HG03521 (cell line): ENCODE measurements around the gene C19orf73.
"Not testable (repeated sequence)": the region's sequence is repeated elsewhere in the genome, so short reads cannot be mapped to it uniquely, and the experiment has no call there.

Experiments used
- ATAC-seq: cut with Tn5 transposase; IDR thresholded peaks from one replicate; pipeline ENCODE4 v1.9.1; 2021; ENCODE audit warnings: mild to moderate bottlenecking, moderate library complexity; ENCODE audit not compliant: unreplicated experiment

C19orf73 gene

DNA sequence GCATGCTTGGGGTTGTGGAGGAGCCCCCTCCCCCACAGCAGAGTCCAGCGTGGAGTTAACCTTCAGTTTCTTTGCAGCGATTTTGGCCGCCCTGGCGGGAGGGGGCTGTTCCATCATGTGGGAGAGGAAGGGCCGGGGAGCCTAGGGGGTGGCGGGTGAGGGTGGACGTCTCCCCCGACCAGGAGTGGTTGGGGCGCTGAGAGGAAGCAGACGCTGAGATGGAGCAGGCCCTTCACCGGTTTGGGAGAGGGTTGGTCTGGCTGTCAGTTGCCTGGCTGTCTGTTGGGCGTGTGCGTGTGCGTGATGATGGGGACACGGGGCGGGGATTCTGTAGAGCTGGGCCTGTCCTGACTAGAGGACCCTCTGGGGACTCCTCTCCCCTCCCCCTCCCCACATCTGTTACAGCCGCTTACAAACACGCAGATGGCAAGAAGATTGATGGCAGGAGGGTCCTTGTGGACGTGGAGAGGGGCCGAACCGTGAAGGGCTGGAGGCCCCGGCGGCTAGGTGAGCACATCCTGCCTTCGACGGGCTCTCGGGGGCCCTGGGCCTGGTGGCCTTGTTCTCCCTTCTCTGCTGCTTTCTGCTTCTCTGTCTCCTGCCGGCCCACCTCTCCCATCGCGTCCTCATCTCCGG, 14.6 kb downstream of the C19orf73 start:
- ATAC-seq: no peak

DNA sequence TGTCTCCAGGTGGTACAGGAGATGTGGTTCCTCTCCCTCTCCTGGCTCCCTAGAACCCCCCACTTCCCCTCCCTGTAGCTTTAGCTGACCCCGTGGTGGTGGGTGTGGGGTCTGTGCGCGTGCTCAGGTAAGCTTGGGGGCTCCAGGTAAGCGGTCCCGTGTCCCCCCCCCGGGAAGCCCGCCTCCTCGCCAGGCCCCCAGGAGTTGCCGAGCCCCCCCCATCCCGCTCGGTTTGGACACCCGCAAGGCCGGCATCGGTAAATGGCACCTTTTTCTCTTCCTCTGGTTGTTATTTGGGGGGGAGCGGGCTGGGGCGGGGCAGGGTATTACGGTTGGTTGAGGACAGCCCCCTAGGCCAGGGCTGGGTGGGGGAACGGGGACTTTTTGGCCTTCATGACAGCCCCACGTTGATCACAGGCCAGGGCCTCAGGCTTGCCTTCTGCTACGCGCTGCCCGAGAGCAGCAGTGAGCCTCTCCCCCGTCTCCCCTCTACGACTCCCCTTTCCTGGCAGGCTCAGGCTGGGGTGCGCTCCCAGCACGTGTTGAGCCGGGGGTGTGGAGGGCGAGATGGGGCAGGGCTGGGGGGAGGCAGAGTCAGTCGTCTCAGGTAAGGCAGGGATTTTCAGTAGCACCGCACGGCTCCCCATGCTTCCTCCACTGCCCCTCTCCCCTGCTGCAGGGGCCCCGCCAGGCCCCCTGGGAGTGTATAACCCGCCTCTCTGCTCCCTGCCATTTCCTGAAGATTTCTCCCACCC, 15.4 kb downstream of the C19orf73 start:
- no peak for ATAC-seq

DNA sequence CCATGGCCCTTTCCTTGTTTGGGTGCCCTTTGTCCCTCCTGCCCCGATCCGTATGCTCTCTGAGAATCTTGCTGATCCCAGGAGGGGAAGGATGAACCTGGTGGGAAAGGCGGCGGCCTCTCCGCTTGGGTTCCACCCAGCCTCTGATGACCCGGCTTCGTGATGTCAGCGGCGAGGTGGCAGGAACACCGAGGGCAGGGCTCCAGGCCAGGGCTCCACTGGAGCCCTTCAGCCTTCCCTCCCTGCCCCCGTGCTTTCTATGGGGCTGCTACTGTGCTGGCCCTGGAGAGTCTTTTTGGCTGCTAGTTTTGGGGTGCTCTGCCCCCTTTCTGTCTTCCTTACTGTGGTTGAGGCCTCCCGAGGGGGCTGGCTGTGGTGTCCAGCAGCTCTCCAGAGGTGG, 16.6 kb downstream of the C19orf73 start:
- ATAC-seq: no peak

DNA sequence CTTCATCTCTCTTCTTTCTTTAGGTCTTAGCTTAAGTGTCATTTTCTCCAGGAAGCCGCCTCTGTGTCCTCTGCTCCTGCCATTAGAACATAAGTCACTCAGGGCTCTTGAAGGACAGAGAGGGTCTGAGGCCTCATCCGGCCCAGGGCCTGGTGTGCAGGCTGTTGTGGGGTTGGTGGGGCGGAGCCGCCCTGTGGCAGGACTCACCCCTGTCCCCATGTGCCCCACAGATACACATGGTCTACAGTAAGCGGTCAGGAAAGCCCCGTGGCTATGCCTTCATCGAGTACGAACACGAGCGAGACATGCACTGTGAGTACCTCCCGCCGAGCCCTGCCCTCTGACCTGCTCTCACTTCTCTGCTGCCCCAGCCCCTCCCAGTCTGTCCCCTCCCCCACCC, 17.8 kb downstream of the C19orf73 start:
- ATAC-seq: no peak

DNA sequence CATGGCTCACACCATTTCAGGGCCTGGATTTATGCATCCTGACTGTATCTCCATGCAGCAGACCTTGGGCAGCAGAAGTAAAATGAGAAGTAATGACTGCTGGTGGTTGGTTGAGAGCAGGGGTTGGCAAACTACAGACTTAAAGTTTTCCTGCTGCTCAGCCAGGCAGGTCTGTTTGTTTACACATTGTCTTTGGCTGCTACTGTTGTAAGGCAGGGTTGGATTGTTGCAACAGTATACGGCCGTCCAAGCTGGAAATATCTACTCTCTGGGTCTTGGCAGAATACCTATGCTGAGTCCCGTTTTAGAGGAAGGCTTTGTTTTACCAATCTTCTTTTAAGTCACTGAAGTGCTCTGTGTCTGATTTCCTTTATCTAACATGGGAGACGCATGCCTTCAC, 20.1 kb downstream of the C19orf73 start:
- ATAC-seq: no peak

DNA sequence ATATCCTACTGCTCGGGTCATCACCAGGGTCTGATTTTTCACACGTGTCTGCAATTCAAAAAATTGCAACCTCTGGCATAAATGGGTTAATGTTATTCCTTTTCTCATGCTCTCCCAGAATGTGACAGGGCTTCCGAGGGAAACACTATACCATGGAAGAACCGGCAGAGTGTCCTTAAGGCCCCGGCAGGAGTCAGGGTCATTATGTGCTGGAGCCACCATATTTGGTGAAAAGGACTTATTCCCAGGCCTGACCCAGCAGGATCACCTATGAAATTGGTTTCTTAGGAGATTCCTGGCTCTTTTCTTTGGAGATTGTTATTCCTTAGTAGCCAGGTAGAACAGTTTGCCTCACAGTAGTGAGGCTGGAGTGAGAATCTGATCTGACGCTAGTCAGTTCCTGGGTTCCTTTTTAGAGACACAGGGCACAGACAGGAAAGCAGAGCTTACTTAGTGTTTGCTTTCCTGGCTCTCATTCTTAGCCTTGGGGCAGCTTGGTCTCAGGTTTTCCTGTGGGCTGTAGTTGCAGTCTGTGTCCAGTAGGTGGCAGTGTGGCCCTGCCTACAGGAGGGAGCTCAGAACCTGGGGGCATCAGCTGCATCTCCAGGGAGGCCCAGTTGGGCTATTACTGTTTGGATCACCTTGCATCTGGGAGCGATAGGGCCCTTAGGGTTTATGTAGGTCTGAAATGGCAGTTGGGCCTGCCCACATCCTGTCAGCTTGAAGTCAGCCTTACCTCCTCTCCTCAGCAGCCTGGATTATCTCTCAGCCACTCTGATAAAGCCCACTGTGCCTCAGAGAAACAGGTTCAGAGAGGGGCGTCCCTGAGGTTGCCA, 21.3 kb downstream of the C19orf73 start:
- ATAC-seq: no peak

DNA sequence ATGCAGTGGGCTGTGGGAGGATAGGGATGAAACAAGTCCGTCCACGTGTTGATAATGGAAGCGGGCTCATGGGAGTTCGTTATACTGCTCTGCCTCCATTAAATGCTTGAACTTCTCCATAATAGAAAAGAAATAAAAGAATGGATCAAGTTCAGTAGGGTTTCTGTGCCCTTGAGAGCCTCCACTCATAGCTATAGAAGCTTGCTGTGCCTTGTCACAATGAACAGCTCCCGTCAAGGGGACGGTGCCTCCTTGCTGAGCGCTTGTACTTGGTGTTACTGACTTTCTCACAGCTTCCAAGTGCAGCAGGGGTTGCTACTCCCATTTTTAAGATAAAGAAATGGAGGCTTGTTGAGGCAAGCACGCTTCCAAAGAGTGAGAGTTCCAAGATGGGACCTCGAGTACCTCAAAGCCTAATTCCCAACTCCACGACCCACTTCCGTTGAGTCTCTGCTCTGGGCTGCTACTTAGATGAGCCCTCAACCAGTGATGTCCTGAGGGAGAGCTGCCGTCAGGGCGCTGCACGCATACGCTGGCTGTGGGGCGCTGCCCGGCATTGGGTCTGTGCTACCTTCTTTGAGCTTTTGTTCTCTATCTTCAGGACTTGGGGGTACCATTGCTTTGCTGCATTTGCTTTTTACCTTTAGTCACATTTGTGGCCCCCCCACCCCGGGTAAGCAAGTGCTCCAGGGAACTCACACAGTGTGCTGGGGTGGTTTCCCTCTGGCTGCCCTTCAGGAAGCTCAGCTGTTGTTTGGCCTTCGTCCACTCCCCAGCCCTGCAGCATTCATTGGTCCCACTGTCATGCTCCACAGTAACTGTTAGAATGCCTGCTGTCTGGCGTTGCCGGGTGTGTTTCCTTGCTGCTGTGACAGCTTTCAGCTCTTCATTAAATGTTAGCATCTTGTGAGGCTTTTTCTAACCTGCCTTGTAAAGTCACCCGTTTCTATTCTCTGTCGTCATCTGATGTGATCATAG, 24.1 kb downstream of the C19orf73 start:
- no peak for ATAC-seq

DNA sequence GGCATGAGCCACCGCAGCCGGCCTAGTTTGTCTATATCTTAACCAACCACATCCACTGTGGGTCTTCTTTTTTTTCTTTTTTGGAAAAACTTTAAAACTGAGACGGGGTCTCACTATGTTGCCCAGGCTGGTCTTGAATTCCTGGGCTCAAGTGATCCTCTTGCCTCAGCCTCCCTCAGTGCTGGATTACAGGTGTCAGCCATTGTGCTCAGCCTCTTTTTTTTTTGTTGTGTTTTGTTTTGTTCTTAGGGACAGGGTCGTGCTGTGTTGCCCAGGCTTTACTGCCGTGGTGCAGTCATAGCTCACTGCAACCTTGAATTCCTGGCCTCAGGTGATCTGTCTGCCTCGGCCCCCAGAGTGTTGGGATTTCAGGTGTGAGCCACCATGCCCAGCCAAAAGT, 26.3 kb downstream of the C19orf73 start:
- no peak for ATAC-seq

DNA sequence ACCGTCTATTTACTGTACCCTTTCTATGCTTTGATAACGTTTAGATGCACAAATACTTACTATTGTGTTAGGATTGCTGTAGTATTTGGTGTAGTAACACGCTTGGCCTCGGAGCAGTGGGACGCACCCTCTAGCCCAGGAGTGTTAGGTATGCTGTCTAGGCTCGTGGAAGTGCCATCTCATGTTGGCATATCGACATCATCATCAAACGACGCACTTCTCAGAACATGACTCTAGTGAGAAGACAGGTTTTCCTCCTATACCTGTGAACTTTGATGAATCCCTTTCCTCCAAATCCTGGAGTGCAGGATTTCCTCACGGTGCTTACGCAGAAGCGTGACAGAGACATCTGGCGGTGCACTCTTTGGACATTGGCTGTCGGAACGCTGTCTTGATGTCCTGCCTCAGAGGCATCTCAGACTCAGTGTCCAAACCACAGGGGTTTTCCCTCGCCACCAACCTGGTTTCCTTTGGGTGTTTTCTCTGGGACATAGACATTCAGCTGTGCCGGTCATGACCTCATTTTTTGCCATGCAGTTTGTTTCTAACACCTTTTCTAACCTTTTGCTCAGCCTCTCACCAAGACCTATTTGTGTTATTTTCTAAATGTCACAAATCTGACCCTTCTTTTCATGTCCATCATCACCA, 27.4 kb downstream of the C19orf73 start:
- ATAC-seq: no peak

DNA sequence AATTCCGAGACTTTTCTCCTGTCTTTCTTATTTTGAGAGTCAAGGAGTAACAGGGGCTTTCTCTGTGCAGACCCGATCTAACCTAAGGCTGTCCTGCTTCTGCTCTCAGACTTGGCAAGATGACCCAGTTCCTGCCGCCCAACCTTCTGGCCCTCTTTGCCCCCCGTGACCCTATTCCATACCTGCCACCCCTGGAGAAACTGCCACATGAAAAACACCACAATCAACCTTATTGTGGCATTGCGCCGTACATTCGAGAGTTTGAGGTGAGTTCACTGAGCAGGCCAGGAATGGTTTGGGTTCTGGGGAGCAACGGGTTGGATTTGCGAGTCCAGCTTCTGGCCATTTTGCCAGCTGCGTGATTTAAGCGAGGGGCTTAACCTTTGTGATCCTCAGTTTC, 32.6 kb downstream of the C19orf73 start:
- no peak for ATAC-seq

DNA sequence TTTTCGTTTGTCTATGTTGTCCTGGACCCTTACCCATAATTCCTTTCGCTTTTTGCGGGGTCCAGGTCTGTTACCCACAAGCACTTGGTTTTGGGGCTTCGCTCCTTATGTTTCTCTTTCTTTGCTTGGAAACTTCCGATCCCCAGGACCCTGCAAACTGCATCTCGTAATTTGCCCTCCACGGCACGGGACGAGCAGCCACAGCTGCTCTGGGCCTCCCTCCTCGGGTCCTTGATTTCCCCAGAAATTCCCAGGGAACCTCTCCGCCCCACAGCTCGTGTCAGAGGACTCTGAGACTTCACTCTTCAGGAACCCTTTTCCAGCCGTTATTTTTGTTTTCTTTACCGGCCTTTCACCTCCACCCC, 33.1 kb downstream of the C19orf73 start:
- ATAC-seq: no peak

DNA sequence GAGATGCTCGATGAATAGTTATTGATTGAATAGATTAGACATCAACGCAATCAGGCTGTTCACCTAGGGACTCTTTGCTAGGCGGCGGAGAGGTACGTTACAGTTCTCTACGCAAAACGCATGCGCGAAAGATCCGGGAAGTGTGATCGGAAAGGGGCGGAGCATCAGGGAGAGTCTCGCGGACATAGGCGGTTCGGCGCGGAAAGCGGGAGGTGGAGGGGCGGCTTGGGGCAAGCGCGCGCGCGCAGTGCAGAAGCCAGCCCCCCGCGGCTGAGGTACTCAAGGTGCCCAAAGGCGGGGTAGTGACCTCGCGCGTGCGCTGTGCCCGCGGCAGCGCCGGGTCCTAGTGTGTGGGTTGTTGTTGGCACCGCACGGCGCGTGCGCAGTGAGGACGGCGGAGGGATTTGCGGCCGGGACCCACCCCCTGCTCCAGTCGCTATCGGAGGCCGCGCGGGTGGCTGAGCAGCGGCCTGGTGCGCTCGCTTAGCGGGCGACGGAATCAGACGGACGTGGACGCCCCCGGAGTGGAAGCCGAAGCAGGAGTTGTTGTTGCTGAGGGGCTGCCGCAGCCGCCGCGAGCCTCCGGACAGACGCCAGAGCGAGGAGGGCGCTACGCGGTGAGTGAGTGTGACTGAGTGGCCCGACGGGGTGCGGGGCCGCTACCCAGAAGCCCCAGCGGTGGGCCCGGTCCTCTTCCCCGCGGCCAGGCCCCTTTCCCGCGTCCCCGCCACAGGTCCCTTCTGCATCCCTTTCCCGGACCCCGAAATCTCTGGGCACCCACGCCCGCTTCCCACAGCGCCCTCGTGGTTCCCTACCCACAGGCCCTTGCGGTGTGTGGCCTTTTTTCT, 33.7 kb downstream of the C19orf73 start, which contains the start of gene SNRNP70:
SNRNP70 (plus strand) TSS at position 432 of the 848 bp plus-strand sequence. CDS start 964 bp downstream, outside the sequence.
- peak; percentile 92 for ATAC-seq

DNA sequence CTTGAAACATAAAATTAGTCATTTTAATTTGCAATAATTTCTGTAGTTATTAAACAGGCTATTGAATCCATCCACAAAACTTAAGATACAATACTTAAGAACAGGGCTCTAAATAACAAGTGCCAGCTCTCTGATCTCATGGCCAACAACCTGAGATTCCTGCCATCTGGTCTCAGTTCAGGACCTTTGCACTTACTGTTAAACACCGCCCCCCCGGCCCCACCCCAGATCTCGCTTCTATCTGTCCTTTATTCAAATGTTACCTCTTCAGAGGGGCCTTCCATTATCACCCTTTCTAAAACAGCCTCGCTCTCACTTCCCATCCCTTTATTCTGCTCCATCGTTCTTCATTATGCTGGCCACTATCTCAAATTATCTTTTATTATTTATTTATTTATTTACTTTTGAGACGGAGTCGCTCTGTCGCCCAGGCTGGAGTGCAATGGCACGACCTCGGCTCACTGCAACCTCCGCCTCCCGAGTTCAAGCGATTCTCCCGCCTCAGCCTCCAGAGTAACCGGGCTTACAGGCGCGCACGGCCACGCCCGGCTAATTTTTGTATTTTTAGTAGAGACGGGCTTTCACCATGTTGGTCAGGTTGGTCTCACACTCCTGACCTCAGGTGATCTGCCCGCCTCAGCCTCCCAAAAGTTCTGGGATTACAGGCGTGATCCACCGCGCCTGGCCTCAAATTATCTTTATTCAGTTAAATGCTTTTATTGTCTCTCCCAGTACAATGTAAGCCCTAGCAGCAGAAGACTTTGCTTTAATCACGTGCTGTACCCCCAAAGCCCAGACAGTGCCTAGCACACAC, 34.5 kb downstream of the C19orf73 start:
- ATAC-seq: no peak

DNA sequence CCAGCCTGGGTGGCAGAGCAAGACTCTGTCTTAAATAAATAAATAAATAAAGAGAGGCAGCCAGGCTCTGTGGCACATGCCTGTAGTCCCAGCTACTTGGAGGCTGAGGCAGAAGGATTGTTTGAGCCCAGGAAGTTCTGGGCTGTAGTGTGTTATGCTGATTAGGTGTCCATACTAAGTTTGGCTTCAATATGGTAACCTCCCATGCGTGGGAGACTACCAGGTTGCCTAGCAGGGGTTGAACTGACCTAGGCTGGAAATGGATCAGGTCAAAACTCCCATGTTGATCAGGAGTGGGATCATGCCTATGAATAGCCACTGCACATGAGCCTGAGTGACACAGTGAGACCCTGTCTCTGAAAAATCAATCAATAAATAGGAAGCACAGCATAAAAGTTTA, 37.7 kb downstream of the C19orf73 start:
- ATAC-seq: no peak

DNA sequence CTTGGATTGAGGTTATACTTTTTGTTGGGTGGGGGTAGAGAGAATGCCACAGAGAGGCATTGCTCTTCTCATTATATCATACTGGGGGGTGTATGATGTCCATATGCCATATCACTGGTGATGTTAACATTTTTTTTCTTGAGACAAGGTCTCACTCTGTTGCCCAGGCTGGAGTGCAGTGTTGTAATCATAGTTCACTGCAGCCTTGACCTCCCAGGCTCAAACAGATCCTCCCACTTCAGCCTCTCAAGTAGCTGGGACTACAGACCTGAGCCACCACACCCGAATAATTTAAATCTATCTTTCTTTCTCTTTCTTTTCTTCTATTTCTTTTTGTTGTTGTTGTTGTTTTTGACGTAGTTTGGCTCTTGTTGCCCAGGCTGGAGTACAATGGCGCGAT, 38.6 kb downstream of the C19orf73 start:
- no peak for ATAC-seq

DNA sequence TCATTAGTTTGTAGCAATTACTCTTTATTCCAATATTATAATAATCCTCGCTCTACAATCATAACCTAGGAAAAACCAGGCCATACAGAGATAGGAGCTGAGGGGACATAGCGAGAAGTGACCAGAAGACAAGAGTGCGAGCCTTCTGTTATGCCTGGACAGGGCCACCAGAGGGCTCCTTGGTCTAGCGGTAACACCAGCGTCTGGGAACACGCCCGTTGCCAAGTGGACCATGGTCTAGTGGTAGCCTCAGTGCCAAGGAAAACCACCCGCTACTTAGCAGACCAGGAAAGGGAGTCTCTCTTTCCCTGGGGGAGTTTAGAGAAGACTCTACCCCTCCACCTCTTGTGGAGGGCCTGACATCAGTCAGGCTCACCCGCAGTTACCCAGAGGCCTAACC, 44.1 kb downstream of the C19orf73 start:
- ATAC-seq: not testable (repeated sequence)

DNA sequence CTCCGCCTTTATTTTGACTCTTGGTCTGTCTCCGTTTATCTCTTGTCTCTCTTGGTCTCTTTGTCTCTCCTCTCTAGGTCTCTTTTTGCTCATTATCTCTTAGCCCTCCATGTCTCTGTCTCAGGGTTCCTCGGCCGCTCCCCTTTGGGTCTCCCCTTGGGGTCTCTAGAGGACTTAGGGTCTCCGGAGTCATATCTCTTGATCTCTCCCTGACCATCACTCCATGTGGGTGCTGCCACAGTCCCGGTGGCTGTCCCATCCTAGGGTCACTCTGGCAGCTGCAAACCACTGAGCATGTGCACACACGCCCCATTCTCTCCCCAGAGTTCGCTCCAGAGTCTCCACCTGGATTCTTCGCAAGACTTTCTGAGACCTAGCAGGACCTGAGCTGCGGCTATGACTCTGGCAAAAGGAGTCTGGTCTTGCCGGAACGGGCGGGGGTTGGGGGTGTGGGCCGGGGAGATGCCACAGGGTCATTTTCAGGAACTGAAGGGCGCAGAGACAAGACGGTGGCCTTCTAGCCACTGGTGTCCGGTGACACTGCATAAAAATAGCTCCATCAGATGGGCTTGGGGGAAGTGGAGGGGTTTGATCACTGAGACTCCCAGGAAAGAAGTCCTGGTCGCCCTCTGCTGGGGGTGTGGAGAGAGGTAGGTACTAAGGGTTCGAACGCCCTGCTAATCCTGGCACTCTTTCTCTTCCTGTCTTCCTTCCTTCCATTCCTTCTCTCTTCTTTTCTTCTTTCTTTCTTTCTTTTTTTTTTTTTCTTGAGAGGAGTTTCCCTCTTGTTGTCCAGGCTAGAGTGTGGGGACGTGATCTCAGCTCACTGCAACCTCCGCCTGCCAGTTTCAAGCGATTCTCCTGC, 45.2 kb downstream of the C19orf73 start:
- ATAC-seq: no peak
